ENCODE measurements around the gene EFEMP1.

- no peak for TF ChIP-seq EP300 (IDR thresholded peaks at IDR 0.05)
- TF ChIP-seq CTCF (IDR thresholded peaks at IDR 0.05): no peak
Measured at GRCh38 chr2:55906993-55907392, 16.6 kb downstream of the EFEMP1 start.
